Stimulated activated CD8-positive, alpha-beta memory T cell treated with anti-CD3 and anti-CD28 coated beads, Interleukin-7, amount 100 ng/mL, for 48 hours (primary cell): ENCODE data around the gene NXN.
"Not testable (repeated sequence)": the region's sequence is repeated elsewhere in the genome, so short reads cannot be mapped to it uniquely, and the experiment has no call there.

ENCODE experiments used
- DNase-seq, 2 donors: peaks; one replicate each; pipeline ENCODE4 v3.0.0-alpha.2; 2020; ENCODE audit warnings: low read depth in 1 of 2; ENCODE audit errors: extremely low read depth in 1 of 2

NXN gene

GRCh38 chr17:787641-788221 lies 191.8 kb downstream of the NXN start:
- no peak for DNase-seq

- not testable (repeated sequence) for DNase-seq
Measured at GRCh38 chr17:785901-786300, 193.7 kb downstream of the NXN start.

- no peak for DNase-seq
Measured at GRCh38 chr17:784143-784542, 195.4 kb downstream of the NXN start.

GRCh38 chr17:781805-782731 lies 197.5 kb downstream of the NXN start, which contains the start of the genes GLOD4 and MRM3:
TSS of gene GLOD4 (minus strand) at chr17:782280. CDS start at chr17:782255, 25 bp downstream.
TSS of gene MRM3 (plus strand) at chr17:782353. CDS start at chr17:782379, 26 bp downstream.
- peak; percentile 83 to 89 for DNase-seq

DNA sequence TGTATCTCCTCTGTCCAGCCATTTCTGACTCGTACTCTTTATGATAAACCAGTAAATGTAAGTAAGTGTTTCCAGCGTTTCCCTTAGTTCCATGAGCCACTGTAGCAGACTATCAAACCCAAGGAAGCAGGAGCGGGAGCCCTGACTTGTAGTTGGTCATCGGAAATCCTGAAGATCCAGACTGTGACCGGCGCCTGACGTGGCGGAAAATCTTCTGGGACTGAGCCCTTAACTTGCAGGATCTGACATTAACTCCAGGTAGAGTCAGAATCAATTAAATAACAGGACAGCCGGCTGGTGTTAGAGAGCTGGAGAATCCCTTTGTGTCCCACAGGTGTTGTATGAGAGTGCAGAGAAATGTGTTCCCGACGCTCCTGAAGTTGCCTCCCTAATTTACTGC lies 201.5 kb downstream of the NXN start:
- DNase-seq = no peak

DNA sequence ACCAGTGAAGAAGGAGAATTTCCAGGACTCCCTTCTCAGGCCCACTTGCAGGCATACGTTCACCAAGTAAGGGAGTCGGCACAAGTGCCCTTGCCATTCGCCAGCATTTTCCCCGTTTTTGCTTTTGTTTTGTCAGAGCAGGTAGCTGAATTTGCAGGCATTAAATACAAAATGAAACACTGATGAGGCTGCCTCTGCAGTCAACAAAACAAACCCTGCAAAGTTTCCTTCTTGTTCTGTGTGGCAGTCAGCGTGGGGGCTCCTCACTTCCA lies 205.3 kb downstream of the NXN start:
- DNase-seq = no peak

DNA sequence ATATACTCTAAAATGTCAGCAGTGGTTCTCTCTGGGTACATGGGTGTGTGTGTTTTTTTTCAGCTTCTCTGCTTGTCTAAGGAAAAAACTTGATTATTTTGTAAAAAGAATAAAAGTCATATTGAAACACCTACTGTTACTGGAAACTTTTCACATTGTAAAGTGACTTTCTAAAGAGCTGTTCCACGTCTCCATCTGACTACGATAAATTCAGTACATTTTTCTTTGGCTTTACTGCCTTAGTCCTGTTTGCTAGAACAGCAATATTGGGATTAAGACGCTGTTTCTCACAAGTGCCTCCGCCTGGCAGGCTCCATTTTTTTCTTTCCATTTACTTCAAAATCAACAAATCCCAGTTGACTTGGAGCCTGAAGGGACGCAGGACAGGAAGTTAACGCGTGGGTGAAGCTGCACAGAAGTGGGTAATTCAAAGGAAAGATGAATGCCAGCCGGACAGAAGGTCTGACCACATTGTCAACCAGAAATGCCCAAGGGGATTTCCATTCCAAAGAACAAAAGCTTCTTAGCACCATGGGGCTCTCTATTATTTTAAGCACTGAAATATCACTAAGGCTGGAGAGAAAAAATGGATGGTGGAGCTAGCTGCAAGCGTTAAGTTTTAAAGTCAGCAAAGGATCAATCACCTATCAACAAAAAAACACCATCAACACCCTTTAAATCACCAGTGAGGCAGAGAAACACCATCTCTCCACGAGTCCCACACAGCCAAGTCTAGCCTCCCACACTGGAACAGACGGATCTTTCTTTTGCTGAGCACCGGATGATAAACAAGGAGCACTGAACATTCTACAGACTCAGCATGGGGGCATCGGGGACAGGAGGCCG lies 205.9 kb downstream of the NXN start:
- no peak for DNase-seq

GRCh38 chr17:773016-773415 lies 206.6 kb downstream of the NXN start:
- DNase-seq = no peak

GRCh38 chr17:767076-767475 lies 212.5 kb downstream of the NXN start:
- DNase-seq = no peak

GRCh38 chr17:760371-760770 lies 219.2 kb downstream of the NXN start:
- no peak for DNase-seq

- no peak for DNase-seq
Measured at GRCh38 chr17:759964-760363, 219.6 kb downstream of the NXN start.

DNA sequence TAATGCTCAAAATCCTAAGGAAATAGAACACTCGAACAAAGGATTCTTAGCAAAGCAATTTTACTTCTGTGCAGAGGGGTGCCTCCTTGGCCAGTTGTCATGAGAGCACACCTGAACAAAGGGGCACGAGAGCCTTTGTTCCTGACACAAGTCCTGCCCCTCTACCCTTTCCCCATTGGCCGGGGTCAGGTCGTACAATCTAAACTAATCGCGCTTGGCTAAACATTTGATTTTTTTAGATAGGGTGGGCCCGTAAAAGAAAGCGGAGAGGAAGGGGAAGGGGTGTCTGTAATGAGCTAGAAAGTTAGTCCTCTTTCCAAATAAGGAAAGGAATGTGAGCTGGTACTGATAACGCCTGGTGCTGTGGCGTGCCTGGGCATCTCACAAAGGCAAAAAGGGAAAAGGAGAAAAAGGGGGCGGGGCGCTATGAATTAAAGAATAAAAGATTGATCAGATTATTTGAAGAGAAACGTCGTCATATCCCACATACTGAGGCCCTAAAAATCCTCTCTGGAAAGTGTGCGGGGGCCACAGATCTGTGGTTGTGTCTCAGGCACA lies 223.5 kb downstream of the NXN start:
- DNase-seq = not testable (repeated sequence)

- DNase-seq = not testable (repeated sequence)
Measured at GRCh38 chr17:755319-755961, 224.1 kb downstream of the NXN start.

DNA sequence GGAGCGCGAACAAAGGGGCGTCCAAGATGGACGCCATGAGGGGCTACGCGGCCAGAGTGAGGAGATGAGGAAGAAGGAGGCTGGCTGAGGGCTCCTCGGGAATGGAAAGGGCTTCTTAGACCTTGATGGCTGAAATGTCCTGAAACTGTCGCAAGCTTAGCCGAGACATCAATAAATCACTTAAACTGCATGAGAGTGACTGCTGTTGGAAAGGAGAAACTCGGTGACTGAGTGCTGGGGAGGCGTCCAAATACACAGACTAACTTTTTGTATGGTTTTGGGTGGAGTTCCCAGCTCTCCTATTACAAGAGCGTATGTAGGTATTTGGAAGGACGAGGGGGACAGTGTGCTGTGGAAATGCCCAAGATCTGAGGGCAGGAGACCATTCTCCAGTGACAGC lies 226.2 kb downstream of the NXN start:
- DNase-seq = no peak

- DNase-seq = no peak
Measured at GRCh38 chr17:752620-753219, 226.9 kb downstream of the NXN start.

GRCh38 chr17:752002-752619 lies 227.5 kb downstream of the NXN start, which contains the start of gene GEMIN4:
TSS of gene GEMIN4 (minus strand) at chr17:752264. CDS start at chr17:752142, 122 bp downstream.
- peak; percentile 89 to 96 for DNase-seq

GRCh38 chr17:751269-752001 lies 228.1 kb downstream of the NXN start:
- peak in 1 of 2 donors; percentile 23 for DNase-seq

DNA sequence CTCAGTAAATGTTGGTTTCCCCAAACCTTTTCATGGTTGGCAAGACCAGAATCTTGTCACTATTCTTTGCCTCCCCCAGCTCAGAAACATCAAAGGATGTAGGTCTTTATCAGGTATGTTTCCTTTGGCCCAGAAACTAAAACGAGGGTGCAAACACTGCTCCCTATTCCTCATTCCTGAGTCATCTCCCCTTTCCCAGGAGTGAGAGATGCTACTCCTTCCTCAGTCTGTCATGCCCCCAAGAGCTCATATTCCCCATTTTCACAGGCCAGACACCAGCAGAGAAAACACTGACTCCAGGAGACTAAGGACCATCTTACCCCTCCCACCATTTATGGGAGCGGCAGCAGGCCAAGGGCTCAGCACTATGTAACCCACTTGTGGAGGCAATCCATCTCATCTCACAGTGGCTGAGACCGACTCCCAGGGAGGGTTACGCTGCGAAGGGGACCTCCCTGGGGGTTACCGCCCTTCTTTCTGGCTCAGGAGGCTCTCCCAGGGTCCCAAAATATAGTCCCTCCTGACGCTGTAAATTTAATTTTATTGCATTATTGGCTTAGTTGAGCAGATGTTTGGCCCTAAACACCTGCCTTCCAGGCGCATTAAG lies 229.0 kb downstream of the NXN start:
- no peak for DNase-seq

DNA sequence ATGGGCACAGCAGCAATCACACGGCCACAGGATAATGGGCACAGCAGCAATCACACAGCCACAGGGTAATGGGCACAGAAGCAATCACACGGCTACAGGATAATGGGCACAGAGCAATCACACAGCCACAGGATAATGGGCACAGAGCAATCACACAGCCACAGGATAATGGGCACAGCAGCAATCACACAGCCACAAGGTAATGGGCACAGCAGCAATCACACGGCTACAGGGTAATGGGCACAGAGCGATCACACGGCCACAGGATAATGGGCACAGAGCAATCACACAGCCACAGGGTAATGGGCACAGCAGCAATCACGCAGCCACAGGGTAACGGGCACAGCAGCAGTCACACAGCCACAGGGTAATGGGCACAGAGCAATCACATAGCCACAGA lies 230.2 kb downstream of the NXN start:
- DNase-seq = not testable (repeated sequence)
